Suppressor macrophage treated with lipopolysaccharide for 4 hours (primary cell): ENCODE data around the gene MYOCD.

ENCODE experiments used
- DNase-seq: peaks from one replicate; pipeline ENCODE4 v3.0.0-alpha.2; 2020

MYOCD gene

GRCh38 chr17:12712941-12713340 is 47.3 kb downstream of the MYOCD start:
- DNase-seq: no peak

GRCh38 chr17:12719948-12720347 is 54.3 kb downstream of the MYOCD start:
- DNase-seq: no peak

GRCh38 chr17:12721581-12721980 is 55.9 kb downstream of the MYOCD start:
- DNase-seq: no peak

- no peak for DNase-seq
Observed at GRCh38 chr17:12722282-12722681, 56.6 kb downstream of the MYOCD start.

GRCh38 chr17:12726131-12726530 is 60.4 kb downstream of the MYOCD start:
- DNase-seq: no peak

- no peak for DNase-seq
Observed at GRCh38 chr17:12727076-12727760, 61.5 kb downstream of the MYOCD start.

- DNase-seq: no peak
Observed at GRCh38 chr17:12727881-12728280, 62.2 kb downstream of the MYOCD start.

- DNase-seq: no peak
Observed at GRCh38 chr17:12729086-12729485, 63.4 kb downstream of the MYOCD start.

- DNase-seq: no peak
Observed at GRCh38 chr17:12730421-12730820, 64.7 kb downstream of the MYOCD start.

GRCh38 chr17:12730931-12731521 is 65.3 kb downstream of the MYOCD start:
- DNase-seq: no peak

GRCh38 chr17:12731839-12732238 is 66.1 kb downstream of the MYOCD start:
- DNase-seq: no peak

GRCh38 chr17:12732366-12732765 is 66.7 kb downstream of the MYOCD start:
- DNase-seq: no peak

GRCh38 chr17:12734926-12735325 is 69.2 kb downstream of the MYOCD start:
- DNase-seq: no peak

- DNase-seq: no peak
Observed at GRCh38 chr17:12735517-12735916, 69.8 kb downstream of the MYOCD start.

GRCh38 chr17:12736526-12736925 is 70.8 kb downstream of the MYOCD start:
- DNase-seq: no peak

GRCh38 chr17:12737740-12738469 is 72.2 kb downstream of the MYOCD start:
- DNase-seq: no peak

- no peak for DNase-seq
Observed at GRCh38 chr17:12738624-12739023, 72.9 kb downstream of the MYOCD start.

- no peak for DNase-seq
Observed at GRCh38 chr17:12739500-12739899, 73.8 kb downstream of the MYOCD start.

GRCh38 chr17:12743046-12743445 is 77.4 kb downstream of the MYOCD start:
- DNase-seq: no peak

- no peak for DNase-seq
Observed at GRCh38 chr17:12744298-12744697, 78.6 kb downstream of the MYOCD start.

- DNase-seq: no peak
Observed at GRCh38 chr17:12744786-12745185, 79.1 kb downstream of the MYOCD start.

- no peak for DNase-seq
Observed at GRCh38 chr17:12745486-12745885, 79.8 kb downstream of the MYOCD start.

GRCh38 chr17:12756786-12757185 is 91.1 kb downstream of the MYOCD start:
- no peak for DNase-seq

- no peak for DNase-seq
Observed at GRCh38 chr17:12759090-12759489, 93.4 kb downstream of the MYOCD start.
